Osteoblast (primary cell): ENCODE data around the gene CEBPB. TPM values are rescaled to one million over a fixed set of nuclear protein-coding genes. Genes with fewer than 3 reads are reported as not detected.
A peak's percentile ranks its signal among the peaks of the same experiment; 100 is the strongest.

Experiments
- DNase-seq: peaks from one replicate; pipeline ENCODE4 v3.0.0; 2011; ENCODE audit warnings: low spot score, mixed read lengths; ENCODE audit not compliant: insufficient read length; ENCODE audit errors: missing footprints
- H2AFZ ChIP-seq: 2 replicates; pipeline ENCODE4 v1.6.0; 2011; ENCODE audit warnings: mild to moderate bottlenecking, low read length
- H3K27ac ChIP-seq: 2 replicates; pipeline ENCODE4 v1.5.1; 2011; ENCODE audit warnings: mild to moderate bottlenecking, low read depth, low read length, moderate library complexity
- H3K27me3 ChIP-seq: 2 replicates; pipeline ENCODE4 v1.6.0; 2012; ENCODE audit warnings: mild to moderate bottlenecking, control low read depth, inconsistent platforms, low read length, moderate library complexity; ENCODE audit not compliant: insufficient read depth
- H3K36me3 ChIP-seq: 2 replicates; pipeline ENCODE4 v1.5.1; 2011; ENCODE audit warnings: mild to moderate bottlenecking, low read length, control low read depth, moderate library complexity; ENCODE audit not compliant: insufficient read depth
- H3K4me1 ChIP-seq: 2 replicates; pipeline ENCODE4 v1.5.1; 2011; ENCODE audit warnings: mild to moderate bottlenecking, low read length, control low read depth, moderate library complexity; ENCODE audit not compliant: insufficient read depth
- H3K4me2 ChIP-seq: 2 replicates; pipeline ENCODE4 v1.6.0; 2011; ENCODE audit warnings: mild to moderate bottlenecking, low read length; ENCODE audit not compliant: insufficient read depth
- H3K4me3 ChIP-seq: fragments of 200-600 bp; sonication (generic); 3 replicates; pipeline ENCODE4 v1.5.1; 2012; ENCODE audit warnings: mild to moderate bottlenecking, low read length, inconsistent platforms; ENCODE audit not compliant: insufficient read depth
- H3K79me2 ChIP-seq: 2 replicates; pipeline ENCODE4 v1.6.0; 2012; ENCODE audit warnings: mild to moderate bottlenecking, low read length, control low read depth, inconsistent platforms; ENCODE audit not compliant: insufficient read depth
- H3K9me3 ChIP-seq: 2 replicates; pipeline ENCODE4 v1.5.1; 2011; ENCODE audit warnings: low read depth, low read length, control low read depth
- H4K20me1 ChIP-seq: 2 replicates; pipeline ENCODE4 v1.6.0; 2012; ENCODE audit warnings: mild to moderate bottlenecking, low read length, control low read depth; ENCODE audit not compliant: insufficient read depth
- CTCF ChIP-seq: IDR thresholded peaks from 2 replicates; pipeline ENCODE4 v1.5.1; 2011; ENCODE audit warnings: mild to moderate bottlenecking, low read depth, low read length, moderate library complexity; ENCODE audit errors: extremely low read depth
- total RNA-seq: library from RNA; depleted of rRNA; stranded (reverse); fragments of >200 nt; gene quantifications from 2 replicates; pipeline ENCODE4 v1.2.3, GENCODE V29; 2012

CEBPB gene
- total RNA-seq, 1 donor = 79.3 TPM

GRCh38 chr20:50189681-50190250, 864 bp upstream of the CEBPB start:
- Histone ChIP-seq H3K4me2 (peak overlapping the region; percentile 45), H2AFZ (no peak overlapping the region), H3K27ac (peak overlapping the region; percentile 96), H3K4me3 (peak overlapping the region; percentile 86), H3K79me2 (peaks cover 32% of the 10 kb centered on the region), H3K9me3 (no peaks in the 10 kb centered on the region), H4K20me1 (peaks cover 27% of the 10 kb centered on the region), H3K36me3 (no peaks in the 10 kb centered on the region), H3K27me3 (no peaks in the 10 kb centered on the region), H3K4me1 (peaks cover 20% of the 10 kb centered on the region)
- peak; percentile 78 for DNase-seq
- TF ChIP-seq CTCF = no peak

GRCh38 chr20:50191065-50191543, 474 bp downstream of the CEBPB start:
- Histone ChIP-seq H2AFZ (no peak overlapping the region), H3K9me3 (no peaks in the 10 kb centered on the region), H4K20me1 (peaks cover 32% of the 10 kb centered on the region), H3K27ac (peak overlapping the region; percentile 96), H3K79me2 (peaks cover 40% of the 10 kb centered on the region), H3K4me3 (peak overlapping the region; percentile 86), H3K36me3 (no peaks in the 10 kb centered on the region), H3K4me1 (peaks cover 24% of the 10 kb centered on the region), H3K27me3 (no peaks in the 10 kb centered on the region), H3K4me2 (peak overlapping the region; percentile 88)
- no peak for TF ChIP-seq CTCF
- DNase-seq = peak; percentile 86

- Histone ChIP-seq H3K4me2 (peak overlapping the region; percentile 88), H4K20me1 (peaks cover 32% of the 10 kb centered on the region), H3K79me2 (peaks cover 40% of the 10 kb centered on the region), H3K4me1 (peaks cover 21% of the 10 kb centered on the region), H3K9me3 (no peaks in the 10 kb centered on the region), H3K27me3 (no peaks in the 10 kb centered on the region), H2AFZ (no peak overlapping the region), H3K4me3 (peak overlapping the region; percentile 86), H3K36me3 (no peaks in the 10 kb centered on the region), H3K27ac (peak overlapping the region; percentile 96)
- TF ChIP-seq CTCF = peak; percentile 5
- DNase-seq = peak; percentile 92
Measured at GRCh38 chr20:50191544-50192363, 1.1 kb downstream of the CEBPB start.
